ENCODE results near the gene NPBWR2.

The NPBWR2 gene

DNA sequence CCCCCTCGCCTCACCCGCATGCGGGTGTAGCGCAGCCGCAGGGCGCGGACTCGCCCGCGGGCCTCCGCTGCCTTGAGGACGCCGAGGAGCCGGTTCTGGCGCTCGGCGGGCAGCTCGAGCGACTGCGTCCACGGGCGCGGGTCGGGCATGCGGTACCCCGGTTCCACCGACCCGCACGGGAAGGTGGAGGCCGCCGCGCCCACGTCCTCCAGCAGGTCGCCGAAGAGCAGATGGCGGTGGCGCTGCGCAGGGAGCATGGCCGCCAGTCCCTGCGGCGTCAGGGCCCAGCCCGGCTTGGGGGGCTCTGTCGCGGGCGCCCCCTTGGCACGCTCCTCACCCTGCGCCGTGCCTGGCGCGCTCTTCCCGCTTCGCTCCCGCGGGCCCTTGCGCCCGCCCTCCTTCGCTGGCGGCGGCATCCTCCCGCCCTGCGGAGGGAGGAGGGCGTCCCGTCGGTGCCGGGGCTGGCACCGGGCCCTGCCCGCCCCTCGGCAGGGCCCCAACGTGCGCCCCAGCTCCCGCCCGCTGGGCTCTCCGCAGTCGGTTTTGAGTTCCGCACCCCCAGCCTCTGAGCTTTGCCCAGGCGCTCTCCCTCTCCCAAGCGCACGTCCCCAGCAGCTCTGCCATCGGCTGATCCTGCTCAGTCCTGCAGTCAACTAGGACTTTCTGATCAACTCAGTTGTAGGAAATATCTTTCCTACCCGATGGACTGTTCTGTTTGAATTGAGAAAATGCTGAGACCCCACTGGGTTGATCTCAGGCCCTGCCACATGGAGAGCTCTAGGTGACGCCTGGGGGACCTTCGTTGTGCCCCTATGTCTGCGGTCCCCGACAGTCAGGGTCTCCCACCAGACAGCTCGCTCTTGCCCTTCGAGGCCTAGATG, 23.3 kb downstream of the NPBWR2 start, which contains the start of gene LKAAEAR1:
Gene LKAAEAR1, minus strand, starts transcription at position 595 of the 881 bp plus-strand sequence. Its CDS starts 179 bp downstream, at position 416.
- DNase-seq: peak in 1 of 2 experiments; percentile 25

DNA sequence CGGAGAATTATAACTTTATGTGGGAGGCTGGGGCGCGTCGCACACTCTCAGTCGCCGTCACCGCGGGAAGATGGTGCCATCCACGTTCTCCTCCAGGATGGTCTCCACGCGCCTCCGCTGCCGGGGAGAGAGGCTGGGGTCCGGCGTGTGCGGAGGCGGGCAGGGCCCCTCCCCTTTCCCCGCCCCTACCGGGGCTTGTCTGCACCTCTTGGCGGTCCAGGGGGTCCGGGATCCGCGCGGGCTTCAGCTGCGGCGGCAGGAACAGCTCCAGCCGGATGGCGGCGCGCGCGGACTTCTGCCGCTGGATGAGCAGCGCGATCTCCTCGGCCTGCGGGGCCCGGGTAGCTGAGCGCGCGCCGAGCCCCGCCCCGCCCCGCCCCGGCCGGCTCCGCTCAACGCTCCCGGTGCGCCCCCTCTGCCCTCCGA, 24.0 kb downstream of the NPBWR2 start:
- DNase-seq: peak; percentile 81 to 88

DNA sequence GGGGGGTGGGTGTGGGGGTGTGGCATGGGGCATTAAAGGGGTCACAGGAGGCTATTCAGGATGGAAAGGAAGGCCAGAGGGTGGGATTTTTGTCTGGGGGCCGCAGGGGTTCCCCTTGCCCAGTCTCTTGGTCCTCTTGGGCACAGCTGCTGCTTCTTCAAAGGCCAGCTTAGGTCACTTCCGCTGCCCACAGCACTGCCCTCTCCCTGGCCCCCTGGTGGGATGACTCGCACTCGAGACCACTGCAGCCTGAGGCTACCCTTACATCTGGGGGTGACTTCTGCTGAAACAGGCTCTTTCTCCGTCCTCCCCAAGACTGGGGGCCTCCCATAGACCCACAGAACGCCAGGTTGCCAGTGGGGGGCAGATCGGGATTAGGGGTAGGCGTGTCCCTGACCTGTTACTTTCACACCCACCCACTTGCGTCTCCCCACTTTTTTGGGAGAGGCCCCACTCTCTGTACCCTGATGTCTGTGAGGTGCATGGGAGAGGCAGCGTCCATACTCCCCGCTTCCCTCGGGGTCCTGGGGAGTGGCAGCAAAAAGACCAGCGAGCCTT, 24.5 kb downstream of the NPBWR2 start:
- no peak for DNase-seq

DNA sequence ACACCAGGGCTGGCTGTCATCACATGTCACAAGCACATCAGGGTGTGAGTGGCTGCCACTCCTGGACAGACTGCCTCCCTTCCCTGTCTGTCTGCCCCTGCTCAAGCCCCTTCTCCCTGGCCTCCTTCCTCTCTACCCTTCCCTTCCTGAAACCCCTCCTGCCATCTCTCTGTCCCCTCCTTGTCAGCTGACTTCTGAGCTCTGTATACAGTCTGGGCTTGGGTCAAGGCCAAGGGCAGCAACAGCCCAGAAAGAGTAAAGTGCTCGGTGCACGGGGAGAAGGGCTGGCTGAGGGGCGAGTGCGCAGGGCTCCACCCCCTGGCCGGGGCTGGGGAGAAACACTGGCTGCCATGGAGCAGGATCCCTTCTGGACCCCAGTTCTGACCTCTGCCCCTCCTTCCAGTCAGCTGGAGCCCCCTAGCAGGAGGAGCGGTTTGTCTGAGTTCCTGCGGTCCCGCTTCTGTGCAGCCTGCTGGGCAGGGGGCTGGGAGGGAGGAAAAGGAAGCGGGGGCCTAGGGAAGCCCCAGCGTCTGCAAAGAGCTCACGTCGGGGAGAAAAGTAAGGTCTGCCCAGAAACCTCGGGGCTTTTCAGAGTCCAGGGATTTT, 25.1 kb downstream of the NPBWR2 start:
- no peak for DNase-seq

DNA sequence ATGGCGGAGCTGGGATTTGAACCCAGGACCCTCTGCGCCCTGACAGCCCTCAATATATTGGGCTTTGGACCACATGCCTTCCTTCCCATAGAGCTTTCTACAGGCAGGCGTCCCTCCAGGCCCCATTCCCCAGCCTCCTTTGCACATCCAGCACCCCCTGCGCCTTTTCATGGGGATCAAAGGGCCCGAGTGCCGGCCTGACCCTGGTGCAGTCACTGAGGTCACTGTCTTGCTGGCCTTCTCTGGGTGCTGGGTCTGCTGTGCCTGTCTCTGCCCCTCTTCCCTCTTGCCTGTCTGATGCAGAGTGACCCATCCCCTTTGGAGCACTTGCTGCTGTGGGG, 25.8 kb downstream of the NPBWR2 start:
- DNase-seq: no peak

DNA sequence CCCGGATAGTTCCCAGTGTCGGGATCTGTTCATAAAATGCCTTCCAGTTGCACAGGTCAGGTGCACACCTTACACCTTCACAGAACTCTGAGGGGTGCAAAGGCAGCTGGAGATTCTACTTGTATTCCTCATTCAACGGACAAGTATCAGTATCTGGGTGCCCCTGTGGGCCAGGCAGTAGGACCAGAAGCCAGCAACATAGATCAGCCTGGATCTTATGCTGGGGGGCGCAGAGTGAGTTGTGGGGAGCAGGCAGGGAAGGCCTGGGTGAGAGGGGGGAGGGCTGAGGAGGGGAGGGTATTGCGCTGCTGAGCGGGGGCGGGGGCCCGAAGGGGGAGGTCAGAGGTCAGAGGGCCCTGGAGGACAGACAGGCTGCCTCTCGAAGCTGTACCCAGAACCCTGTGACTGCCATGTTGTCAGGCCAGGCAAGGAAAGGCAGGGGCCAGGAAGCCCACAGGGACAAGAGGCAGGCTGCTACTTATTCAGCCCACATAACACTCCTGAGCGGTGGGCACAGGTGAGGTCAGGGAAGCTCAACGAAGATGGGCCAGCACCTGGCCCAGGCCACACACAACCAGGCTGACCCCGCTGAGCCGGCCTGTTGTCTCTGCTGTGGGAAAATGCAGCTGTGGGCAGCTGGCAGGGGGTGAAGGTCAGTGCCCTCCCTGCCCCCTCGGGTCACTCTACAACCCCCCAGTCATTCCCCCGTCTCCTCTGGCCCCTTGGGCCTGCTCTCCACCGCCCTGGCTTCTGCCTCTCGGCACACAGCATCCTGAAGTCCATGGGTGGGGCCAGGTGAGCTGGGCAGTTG, 26.3 kb downstream of the NPBWR2 start:
- no peak for DNase-seq

DNA sequence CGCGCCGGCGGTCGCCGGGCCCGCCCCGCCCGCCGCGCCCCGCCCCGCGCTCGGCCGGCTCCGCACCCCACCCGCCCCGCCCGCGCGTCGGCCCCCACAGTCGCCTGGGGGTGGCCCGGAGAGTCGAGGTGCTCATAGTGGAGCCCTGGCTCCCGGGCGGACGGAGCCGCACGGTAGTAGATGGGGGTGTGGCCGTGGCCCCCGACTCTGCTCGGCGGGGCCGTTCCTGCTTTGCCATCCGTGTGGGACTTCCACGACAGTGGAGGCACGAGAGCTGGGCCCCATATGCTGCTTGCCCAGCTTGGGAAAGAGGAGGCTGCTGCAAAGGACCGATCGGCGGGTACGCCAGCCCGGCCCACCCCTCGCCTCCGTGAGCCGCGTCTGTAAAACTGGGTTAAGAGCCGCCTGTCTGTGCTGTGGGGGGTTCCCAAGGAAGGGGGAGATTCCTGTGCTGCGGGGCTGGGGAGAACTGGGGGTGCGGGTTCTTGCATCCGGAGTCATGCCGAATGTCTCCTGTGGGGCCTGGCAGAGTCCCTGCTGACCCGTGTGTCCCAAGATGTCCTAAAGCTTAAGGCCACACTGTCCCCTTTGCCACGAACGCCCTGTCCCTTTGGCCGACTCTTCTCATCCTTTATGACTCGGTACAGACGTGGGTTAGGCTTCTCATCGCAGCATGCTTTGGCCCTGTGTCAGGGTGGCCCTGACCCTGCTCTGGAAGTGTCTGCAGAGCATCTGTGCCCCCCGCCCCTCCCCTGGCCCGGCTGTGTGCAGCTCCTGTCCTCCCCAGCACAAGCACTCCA, 27.2 kb downstream of the NPBWR2 start, which contains the start of gene OPRL1:
Gene OPRL1, plus strand, starts transcription at position 70 of the 800 bp plus-strand sequence. CDS start 12,639 bp downstream, outside the sequence.
- no peak for DNase-seq

DNA sequence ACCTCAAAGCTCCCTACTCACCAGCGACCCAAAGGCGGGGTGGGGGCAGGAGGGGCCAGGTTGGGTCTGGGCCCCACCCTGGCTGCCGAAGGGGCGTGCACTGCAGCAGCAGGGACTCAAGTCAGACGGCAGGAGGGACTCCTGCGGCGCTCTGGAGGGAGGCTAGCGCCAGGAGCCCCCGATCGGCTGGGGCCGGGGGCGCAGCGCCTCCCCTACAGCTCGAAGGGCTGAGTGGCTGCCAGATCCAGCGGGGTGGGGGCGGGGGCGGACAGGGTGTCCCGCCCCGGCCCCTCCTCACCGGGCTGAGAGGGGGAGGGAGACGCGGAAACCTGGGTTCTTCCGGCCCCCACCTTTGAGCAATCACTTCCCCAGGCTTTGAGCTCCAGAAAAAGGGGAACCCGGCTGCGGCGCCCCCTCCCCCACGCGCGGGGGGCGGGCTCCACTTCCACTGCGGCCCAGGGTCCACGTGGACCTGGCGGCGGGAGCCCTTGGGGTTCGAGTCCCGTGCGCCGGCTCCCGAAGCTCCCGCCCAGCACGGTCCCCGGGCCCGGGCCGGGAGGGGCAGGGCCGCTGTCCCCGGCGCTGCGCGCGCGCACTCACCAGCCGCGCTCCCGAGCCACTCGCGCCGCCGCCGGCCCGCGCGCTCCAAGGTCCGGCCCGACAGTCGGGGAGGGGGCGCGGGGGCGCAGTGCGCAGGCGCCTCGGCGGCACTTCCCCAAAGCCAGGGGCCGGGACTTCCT, 27.9 kb downstream of the NPBWR2 start, which contains the start of gene RGS19:
Gene RGS19, minus strand, starts transcription at position 246 of the 740 bp plus-strand sequence. CDS start 2,632 bp downstream, outside the sequence.
- peak; percentile 72 for DNase-seq

DNA sequence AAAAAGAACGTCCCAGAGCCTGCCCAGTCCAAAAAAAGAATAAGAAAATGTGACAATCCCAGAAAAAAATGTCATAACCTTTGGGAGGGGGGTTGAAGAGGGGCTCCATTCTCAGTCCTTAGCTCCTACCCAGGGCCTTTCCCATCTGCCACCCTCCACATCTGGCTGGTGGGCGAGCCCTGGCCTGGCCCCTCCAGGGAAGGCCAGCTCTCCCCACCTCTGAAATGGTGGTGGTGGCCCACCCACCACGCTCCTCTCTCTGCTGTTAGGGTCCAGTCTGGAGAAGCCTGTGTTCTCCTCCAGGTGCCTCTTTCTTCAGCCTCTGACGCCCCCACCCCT, 28.5 kb downstream of the NPBWR2 start:
- DNase-seq: no peak

DNA sequence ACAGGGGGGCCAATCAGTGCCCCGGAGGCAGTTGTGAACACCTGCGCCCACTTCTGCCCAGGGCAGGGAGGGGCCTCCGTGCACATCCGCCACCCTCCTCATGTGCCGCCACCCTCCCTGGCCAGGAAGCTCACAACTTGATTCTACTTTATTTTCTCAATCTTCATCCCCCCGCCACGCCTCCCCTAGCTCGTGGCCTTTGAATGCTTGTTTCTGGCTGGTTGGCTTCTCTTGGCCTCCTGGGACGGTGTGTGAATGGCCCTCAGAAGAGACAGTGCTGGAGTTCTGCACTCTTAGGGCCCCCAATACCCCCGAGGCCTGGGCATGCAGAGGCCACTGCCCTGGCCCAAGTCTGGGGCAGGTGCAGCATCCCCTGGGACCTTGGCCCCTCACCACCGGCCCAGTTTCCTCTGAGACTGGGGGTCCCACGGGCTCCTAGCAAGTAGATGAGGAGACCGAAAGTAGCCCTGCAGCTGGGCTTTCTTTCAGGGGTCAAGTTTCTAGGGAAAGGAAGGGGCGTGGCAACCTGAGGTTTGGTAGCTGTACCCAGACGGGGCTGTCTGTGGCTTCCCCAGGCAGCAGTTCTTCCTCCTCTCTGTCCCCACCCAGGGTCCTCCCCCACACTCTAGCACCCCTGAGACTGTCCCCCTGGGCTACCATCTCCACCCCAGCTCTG, 29.4 kb downstream of the NPBWR2 start:
- DNase-seq: no peak

DNA sequence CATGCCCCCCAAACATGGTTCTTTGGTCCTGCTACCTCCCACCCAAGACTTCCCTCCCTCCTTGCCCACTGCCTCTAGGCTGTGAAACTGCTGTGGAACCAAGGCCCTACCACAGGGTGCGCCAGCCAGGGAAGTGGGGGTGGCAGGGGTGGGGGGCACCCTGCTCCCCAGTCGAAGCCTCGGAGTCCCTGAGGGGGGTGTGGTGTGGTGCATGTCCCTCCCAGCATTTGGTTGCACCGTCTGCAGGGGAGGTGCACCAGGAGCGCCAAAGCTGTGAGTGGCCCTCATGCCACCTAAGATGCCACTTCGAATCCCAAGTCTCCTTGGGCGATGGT, 29.9 kb downstream of the NPBWR2 start:
- DNase-seq: no peak

DNA sequence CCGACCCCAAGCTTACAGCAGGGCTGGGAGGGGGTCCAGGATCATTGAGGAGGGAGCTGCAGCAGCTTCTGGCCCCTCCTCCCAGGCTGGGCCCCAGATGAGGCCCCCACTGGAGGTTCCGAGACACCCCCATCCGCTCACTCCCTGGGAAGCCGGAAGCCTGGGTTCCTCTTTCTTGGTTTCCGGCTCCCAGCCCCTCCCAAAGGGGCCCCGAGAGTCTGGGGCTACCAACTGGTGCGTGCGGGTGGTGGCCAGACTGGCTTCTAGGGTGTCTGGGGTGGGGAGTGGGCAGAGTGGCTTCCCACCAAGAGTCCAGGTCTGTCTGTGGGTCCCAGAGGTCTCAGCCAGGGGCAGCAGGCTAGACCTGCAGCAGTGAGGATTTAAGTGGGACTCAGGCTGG, 30.3 kb downstream of the NPBWR2 start:
- no peak for DNase-seq

DNA sequence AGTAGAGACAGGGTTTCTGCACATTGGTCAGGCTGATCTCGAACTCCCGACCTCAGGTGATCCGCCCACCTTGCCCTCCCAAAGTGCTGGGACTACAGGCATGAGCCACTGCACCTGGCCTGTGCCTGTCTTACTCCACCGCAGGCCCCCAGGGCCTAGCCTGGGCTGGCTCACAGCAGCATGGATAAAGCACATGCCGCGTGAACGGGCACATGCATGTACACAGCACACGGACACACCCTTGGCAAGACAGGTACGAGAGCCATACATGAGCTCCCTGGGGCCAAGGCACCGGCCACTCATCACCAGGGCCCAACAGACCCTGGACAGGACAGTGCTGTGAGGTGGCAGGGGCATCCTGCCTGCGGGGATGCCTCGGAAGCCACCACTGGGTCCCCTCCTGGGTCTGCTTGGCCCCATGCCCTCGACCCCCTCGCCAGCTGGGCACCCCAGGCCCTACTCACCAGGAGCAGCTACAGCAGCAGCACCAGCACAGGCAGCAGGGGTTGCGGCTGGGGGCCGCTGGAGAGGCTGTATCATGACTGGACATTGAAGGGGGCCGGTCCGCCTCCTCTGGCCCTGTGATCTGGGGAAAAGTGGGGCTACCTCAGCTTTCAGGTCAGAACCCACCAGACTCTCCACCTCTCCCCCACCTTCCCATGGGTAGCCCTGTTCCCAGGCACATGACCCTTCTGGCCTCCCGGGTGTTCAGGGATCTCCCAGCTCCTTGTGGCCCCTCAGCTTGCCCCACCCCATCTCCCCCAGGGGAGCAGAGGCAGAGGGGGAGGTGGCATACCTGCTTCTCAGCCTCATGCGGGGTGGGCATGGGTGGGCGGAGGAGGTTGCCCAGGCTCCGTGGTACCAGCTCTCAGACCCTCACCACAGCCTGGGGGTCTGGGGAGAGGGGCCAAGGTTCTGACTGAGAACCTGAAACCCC, 31.0 kb downstream of the NPBWR2 start:
- no peak for DNase-seq

DNA sequence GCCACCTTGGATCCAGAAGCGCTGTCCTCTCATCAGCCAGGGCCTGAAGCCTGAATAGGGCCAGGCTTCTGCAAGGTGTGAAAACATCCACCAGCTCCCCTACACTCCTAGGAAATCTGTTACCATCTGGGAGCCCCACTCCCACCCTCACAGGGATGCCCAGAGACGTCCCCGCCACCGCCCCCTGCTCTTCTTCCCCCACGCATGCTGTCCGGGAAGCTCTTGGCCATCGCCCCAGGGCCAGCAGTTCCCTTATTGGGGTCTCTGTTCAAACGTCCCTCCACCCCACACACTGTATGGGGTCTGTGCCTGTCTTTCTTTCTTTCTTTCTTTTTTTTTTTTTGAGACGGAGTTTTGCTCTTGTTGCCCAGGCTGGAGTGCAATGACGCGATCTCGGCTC, 31.8 kb downstream of the NPBWR2 start:
- DNase-seq: no peak

DNA sequence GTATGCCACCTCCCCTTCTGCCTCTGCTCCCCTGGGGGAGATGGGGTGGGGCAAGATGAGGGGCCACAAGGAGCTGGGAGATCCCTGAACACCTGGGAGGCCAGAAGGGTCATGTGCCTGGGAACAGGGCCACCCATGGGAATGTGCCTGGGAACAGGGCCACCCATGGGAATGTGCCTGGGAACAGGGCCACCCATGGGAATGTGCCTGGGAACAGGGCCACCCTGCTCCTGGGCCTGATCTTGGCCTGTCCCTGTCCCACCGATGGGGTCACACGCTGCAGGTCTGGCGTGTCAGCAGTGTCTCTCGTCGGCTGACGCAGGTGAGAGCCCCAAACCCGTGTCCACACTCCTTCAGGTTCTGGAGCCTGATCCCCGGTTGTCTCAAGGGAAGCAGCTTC, 32.4 kb downstream of the NPBWR2 start:
- no peak for DNase-seq

DNA sequence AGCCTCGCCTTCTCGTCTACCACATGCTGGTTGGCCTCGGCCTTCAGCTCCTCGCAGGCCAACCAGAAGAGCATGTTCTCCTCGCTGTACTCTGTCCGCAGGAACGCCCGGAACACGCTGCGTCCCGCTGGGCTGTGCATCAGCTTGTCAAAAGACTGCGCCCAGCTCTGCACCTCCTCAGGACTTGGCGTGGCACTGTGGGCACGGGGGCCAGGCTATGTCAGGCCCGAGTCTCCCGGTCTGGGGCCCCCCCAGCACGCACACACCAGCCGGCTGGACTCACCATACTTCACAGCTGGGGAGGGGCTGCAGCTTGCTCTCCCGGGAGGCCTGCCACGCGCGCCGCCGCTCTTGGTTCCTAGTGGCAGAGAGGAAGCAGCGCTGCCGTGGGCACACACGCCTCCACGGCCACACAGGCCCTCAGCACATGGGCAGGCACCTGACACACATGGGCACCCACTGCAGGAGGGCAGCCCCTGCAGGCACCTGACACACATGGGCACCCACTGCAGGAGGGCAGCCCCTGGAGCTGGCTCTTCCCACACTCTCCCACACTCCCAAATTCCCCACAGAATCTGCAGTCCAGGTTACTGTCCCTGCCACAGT, 33.1 kb downstream of the NPBWR2 start:
- no peak for DNase-seq

DNA sequence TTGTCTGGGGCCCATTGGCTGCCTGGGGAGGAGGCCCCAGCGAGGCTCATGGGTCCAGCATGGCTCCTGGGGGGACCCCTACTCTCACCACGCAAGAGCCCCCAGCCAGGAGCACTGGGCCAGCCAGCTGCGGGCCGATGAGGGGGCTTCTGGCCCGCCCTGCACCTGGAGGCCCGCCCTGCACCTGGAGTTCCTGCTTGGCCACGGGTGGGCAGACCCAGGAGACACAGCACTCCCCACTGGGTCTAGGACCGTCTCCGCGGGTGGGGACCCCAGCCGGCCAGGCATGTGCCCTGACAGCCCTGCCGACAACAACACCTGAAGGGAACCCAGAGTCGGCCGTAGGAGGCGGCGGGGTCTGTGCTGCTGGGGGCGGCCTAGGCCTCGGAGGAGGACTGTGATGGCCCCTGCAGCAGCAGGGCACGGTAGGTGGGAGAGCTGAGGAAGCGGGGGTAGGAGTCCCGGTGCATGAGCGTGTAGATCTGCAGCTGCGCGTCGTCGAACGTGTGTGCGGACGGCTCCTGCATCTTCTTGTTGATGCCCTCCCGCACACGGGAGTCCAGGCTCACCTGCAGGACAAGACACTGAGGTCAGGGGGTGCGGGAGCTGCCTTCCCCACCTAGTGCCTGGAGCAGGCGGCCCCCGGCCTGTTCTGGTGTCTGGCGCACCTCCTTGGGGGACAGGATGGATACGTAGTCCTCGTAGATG, 33.7 kb downstream of the NPBWR2 start:
- no peak for DNase-seq

DNA sequence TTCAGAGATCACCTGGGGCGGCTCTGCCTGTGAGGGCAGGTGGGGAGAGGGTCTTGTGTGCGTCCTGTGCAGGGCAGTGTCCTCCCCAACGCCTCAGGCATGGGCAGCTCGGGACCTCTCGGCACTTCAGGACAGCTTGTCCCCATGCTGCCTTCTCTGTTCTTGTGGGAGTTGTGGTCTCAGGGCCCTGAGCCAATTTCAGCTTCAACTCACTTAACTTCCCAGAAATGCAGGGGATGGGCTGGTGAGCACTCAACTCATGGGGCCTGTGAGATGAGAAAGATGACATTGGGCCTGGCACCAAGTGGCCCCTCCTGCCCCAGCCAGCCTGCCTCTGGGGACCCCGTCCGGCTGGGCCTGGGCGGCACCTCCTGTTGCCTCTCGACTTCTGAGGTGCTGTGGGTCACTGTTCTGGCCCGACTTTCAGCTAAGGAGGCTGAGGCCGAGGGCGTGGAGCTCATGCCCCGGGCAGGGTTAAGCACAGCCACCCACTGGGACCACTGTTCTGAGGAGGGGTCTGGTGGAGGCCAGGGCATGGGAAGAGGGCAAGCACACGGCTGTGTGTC, 34.8 kb downstream of the NPBWR2 start:
- no peak for DNase-seq
